OCI-LY7 (cell line): Measurements from ENCODE around the gene CERS4. TPM values are rescaled to one million over a fixed set of nuclear protein-coding genes. Genes with fewer than 3 reads are reported as not detected.

Experiments
- BruUV-seq: library from RNA; stranded (reverse); fragments of 400-500 nt; replicated peaks from 2 replicates; lab custom pipeline; 2021; lab: Mats Ljungman, UMichigan
- CTCF ChIA-PET: fragments of 300-600 bp; sonication (Branson Sonifier 250); formaldehyde crosslinking; loops from one replicate; lab custom pipeline; 2022; ENCODE audit warnings: antibody characterized with exemption; ENCODE audit not compliant: unreplicated experiment; lab: Charles Lee
- POLR2A ChIA-PET: fragments of 300-600 bp; sonication (Branson Sonifier 250); formaldehyde crosslinking; loops from one replicate; lab custom pipeline; 2022; ENCODE audit warnings: antibody characterized with exemption; lab: Charles Lee
- DNase-seq: peaks from one replicate; pipeline ENCODE4 v3.0.0-alpha.2; 2015; ENCODE audit warnings: low spot score
- H2AFZ ChIP-seq: fragments of 200-600 bp; sonication (generic), shearing (Covaris generic); 2 replicates; pipeline ENCODE4 v1.6.1; 2014; ENCODE audit warnings: mild to moderate bottlenecking, antibody characterized with exemption, low read length, moderate library complexity
- H3K27ac ChIP-seq: fragments of 200-600 bp; sonication (generic); 2 replicates; pipeline ENCODE4 v1.5.1; 2014; ENCODE audit warnings: mixed run types, low read depth, mild to moderate bottlenecking, moderate library complexity, low read length, inconsistent platforms; ENCODE audit not compliant: poor library complexity, severe bottlenecking
- H3K36me3 ChIP-seq: fragments of 200-600 bp; sonication (generic); 2 replicates; pipeline ENCODE4 v1.6.1; 2014; ENCODE audit warnings: mild to moderate bottlenecking, antibody characterized with exemption, low read length, moderate library complexity, mixed read lengths; ENCODE audit not compliant: insufficient read depth
- H3K4me1 ChIP-seq: fragments of 200-600 bp; sonication (generic); 2 replicates; pipeline ENCODE4 v1.5.1; 2014; ENCODE audit warnings: mild to moderate bottlenecking, low read length; ENCODE audit not compliant: insufficient read depth, poor library complexity, severe bottlenecking
- H3K4me2 ChIP-seq: fragments of 200-600 bp; sonication (generic); 2 replicates; pipeline ENCODE4 v1.6.1; 2014; ENCODE audit warnings: mild to moderate bottlenecking, low read length
- H3K4me3 ChIP-seq: fragments of 200-600 bp; sonication (generic); 2 replicates; pipeline ENCODE4 v1.5.1; 2014; ENCODE audit warnings: mild to moderate bottlenecking, low read depth, low read length; ENCODE audit not compliant: poor library complexity, severe bottlenecking
- H3K79me2 ChIP-seq: fragments of 200-600 bp; sonication (generic); 2 replicates; pipeline ENCODE4 v1.6.1; 2016; ENCODE audit warnings: low read depth, mild to moderate bottlenecking, low read length, moderate library complexity, mixed read lengths; ENCODE audit not compliant: insufficient read depth
- H3K9me2 ChIP-seq: fragments of 200-600 bp; sonication (generic); 2 replicates; pipeline ENCODE4 v1.6.1; 2016; ENCODE audit warnings: mild to moderate bottlenecking, low read length, mixed read lengths; ENCODE audit not compliant: insufficient read depth
- H3K9me3 ChIP-seq: fragments of 200-600 bp; sonication (generic); 2 replicates; pipeline ENCODE4 v1.6.1; 2014; ENCODE audit warnings: mild to moderate bottlenecking, mixed run types, low read length, mixed read lengths
- H4K20me1 ChIP-seq: fragments of 200-600 bp; sonication (generic); 2 replicates; pipeline ENCODE4 v1.6.1; 2014; ENCODE audit warnings: mild to moderate bottlenecking, antibody characterized with exemption, low read length, moderate library complexity, mixed read lengths; ENCODE audit not compliant: insufficient read depth
- EZH2phosphoT487 ChIP-seq: fragments of 200-600 bp; sonication (generic); IDR thresholded peaks from 2 replicates; pipeline ENCODE4 v1.6.1; 2018; ENCODE audit warnings: low read depth, borderline replicate concordance, mild to moderate bottlenecking, mixed run types, antibody characterized with exemption, low read length, moderate library complexity, mixed read lengths
- intact Hi-C: fragments of 100-400 bp; cut with micrococcal nuclease; formaldehyde crosslinking; loops from one replicate; pipeline ENCODE4 v1.10.0; 2022; ENCODE audit not compliant: unreplicated experiment
- total RNA-seq, 2 experiments: library from RNA; depleted of rRNA in 1 of 2; stranded (reverse); fragments of >200 nt in 1 of 2; shearing (Covaris generic) in 1 of 2; gene quantifications; 2 replicates each; pipeline ENCODE4 v1.2.3, GENCODE V29; 2014 to 2022
- TF ChIP-seq, protein P1 (sequence below): fragments of 200-600 bp; sonication (generic); conservative IDR thresholded peaks from 2 replicates; pipeline ENCODE4 v1.5.1; 2014; ENCODE audit warnings: mild to moderate bottlenecking, antibody characterized with exemption, low read length, moderate library complexity, mixed read lengths

Gene CERS4
- total RNA-seq, 2 experiments from 2014 or later = 36.8 to 54.9 TPM

DNA sequence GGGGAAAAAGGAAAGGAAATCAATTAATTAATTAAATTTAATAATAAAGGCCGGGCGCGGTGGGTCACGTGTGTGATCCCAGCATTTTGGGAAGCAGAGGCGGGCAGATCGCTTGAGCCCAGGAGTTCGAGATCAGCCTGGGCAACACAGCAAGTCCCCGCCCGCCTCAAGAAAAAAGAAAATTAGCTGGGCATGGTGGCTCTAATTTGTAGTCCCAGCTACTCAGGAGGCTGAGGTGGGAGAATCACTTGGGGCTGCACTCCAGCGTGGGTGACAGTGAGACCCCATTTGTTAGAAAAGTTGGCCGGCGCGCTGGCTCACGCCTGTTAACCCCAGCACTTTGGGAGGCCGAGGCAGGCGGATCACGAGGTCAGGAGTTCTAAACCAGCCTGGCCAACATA, 99.7 kb downstream of the CERS4 start:
- ChIA-PET CTCF (no interaction called here), POLR2A (no interaction called here)
- Histone ChIP-seq H2AFZ (no peak overlapping the region), H3K4me1 (peaks cover 19% of the 10 kb centered on the region), H3K9me2 (no peaks in the 10 kb centered on the region), H3K9me3 (no peaks in the 10 kb centered on the region), H3K79me2 (peaks cover 22% of the 10 kb centered on the region; the same call in 1 of the 2 replicates), H3K4me3 (no peak overlapping the region), H3K36me3 (peaks cover 62% of the 10 kb centered on the region), H3K27ac (no peak overlapping the region), H4K20me1 (no peaks in the 10 kb centered on the region), H3K4me2 (peak overlapping the region; percentile 88)
- BruUV-seq = no TSS peak
- intact Hi-C loops = no loop called here
- TF ChIP-seq, protein P1, sequence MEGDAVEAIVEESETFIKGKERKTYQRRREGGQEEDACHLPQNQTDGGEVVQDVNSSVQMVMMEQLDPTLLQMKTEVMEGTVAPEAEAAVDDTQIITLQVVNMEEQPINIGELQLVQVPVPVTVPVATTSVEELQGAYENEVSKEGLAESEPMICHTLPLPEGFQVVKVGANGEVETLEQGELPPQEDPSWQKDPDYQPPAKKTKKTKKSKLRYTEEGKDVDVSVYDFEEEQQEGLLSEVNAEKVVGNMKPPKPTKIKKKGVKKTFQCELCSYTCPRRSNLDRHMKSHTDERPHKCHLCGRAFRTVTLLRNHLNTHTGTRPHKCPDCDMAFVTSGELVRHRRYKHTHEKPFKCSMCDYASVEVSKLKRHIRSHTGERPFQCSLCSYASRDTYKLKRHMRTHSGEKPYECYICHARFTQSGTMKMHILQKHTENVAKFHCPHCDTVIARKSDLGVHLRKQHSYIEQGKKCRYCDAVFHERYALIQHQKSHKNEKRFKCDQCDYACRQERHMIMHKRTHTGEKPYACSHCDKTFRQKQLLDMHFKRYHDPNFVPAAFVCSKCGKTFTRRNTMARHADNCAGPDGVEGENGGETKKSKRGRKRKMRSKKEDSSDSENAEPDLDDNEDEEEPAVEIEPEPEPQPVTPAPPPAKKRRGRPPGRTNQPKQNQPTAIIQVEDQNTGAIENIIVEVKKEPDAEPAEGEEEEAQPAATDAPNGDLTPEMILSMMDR = no peak
- no peak for TF ChIP-seq EZH2phosphoT487
- DNase-seq = no peak

DNA sequence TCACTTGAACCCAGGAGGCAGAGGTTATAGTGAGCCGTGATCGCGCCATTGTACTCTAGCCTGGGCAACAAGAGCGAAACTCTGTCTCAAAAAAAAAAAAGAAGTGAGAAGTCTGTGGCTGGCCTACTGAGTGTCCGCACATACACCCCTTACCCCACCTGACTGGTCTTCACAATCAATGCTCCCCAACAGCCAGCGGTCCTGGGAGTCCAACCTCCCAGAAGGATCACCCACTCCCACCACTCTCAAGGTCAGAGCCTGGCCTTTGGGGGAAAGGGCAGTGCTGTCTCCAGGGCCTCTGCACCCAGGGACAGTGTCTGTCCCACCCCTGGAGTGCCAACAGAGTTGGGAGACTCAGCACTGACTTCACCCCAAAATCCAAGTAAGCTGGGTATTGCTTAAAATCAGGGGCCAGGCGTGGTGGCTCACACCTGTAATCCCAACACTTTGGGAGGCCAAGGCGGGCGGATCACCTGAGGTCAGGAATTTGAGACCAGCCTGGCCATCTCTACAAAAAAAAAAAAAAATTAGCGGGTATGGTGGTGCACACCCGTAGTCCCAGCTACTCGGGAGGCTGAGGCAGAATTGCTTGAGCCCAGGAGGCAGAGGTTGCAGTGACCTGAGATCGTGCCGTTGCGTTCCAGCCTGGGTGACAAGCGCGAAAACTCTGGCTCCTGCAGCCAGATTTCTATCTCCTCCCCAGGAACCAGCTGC, 101.3 kb downstream of the CERS4 start:
- H2AFZ ChIP-seq = no peak overlapping the region
- H3K27ac ChIP-seq = no peak overlapping the region
- H3K79me2 ChIP-seq = peaks cover 22% of the 10 kb centered on the region; the same call in 1 of the 2 replicates
- CTCF ChIA-PET = no interaction called here
- H3K36me3 ChIP-seq = peaks cover 70% of the 10 kb centered on the region
- BruUV-seq = no TSS peak
- H4K20me1 ChIP-seq = no peaks in the 10 kb centered on the region
- no peak for DNase-seq
- peaks cover 19% of the 10 kb centered on the region for H3K4me1 ChIP-seq
- intact Hi-C loops = no loop called here
- H3K9me2 ChIP-seq = no peaks in the 10 kb centered on the region
- POLR2A ChIA-PET = interaction anchor here (0.7 kb wide), 1 partner anchor 97 kb away, joined by 3 read pairs; no protein-coding TSS in a partner anchor
- H3K4me3 ChIP-seq = no peak overlapping the region
- no peak overlapping the region for H3K4me2 ChIP-seq
- TF ChIP-seq, protein P1 = no peak
- TF ChIP-seq EZH2phosphoT487 = no peak
- no peaks in the 10 kb centered on the region for H3K9me3 ChIP-seq
